T-helper 22 cell (primary cell): Measurements from ENCODE around the gene UNC45B.
"Not testable (repeated sequence)": the region's sequence is repeated elsewhere in the genome, so short reads cannot be mapped to it uniquely, and the experiment has no call there.

Experiments used
- DNase-seq: peaks from one replicate; pipeline ENCODE4 v3.0.0-alpha.2; 2020; ENCODE audit warnings: low read depth

Gene UNC45B

DNA sequence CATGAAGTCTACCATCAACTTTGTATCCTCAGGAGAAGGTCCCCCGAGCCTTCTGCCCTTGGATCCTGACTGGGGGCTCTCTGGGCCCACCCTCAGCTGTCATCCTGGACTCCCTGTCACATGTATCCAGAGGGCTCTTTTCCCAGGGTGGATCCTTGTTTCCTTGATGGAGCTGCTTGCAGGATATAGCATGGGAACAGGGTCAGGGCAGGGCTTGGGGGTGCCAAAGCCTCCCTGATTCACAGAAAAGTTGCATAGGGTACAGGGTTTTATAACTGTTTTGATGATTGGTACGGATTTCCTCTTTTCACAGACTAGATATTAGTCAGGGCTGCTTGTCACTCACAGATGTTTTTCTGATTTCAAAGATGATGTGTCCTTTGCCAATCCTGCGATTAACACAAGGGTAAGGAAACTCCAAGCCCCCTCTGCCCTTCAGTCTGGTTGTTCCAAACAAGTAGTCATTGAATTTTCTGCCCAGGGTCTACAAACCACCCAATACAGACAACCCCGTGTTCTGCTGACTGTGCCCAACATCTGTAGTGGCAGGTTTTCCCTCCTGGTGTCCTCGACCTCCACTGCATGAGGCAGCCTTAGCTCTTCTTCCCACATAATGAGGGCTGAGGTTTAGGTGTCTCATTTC lies 67.1 kb downstream of the UNC45B start:
- DNase-seq, result peak; percentile 23

DNA sequence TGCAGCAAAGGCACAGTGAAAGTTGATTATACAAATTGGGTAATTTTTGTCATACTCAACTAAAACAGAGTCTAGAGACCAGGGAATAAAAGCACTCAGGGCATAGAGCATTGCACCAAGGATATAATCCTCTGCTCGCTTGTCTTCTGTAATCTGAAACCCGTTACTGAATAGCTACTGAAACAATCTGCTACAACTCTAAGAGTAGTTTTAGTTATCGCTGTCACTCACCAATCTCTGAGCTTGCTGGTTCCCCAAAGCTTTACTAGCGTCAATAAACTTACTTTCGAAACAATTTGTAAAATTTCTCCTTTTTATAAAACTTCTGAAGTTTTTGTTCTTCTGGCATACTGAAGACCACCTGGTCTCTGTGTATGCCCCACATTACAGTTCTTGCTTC lies 69.5 kb downstream of the UNC45B start:
- no peak for DNase-seq

DNA sequence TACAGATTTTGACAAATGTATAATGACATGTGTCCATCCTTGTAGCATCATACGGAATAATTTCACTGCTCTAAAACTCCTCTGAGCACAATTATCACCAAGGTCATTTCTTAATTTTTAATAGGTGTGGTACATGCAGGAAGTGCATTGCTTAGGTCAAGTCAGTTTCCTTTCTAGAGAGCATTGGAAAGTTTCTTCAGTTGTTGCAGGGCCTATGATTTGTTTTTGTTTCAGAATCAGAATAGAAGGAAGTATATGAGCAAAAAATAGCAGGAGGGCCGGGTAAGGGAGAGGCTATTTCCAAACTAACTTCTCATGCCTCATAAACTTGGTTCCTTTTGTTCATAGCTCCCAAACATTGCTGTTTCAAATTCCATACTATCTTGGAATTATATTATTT lies 71.3 kb downstream of the UNC45B start:
- no peak for DNase-seq

DNA sequence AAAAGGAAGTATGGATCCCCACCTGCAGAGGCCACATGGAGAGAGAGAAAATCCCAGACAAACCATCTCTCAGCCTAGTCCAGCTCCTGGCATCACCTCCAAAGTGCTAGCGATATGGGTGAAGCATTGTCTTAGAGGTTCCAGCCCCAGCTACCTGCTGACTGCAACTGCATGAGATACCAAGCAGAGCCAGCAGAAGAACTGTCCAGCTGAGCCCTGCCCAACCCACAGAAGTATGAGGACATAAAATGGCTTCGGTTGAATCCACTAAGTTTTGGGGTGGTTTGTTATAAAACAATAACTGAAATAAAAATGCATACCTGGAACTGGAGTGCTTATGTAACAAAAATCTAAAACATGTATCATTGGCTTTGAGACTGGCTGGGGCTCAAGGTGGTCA lies 74.8 kb downstream of the UNC45B start:
- no peak for DNase-seq

DNA sequence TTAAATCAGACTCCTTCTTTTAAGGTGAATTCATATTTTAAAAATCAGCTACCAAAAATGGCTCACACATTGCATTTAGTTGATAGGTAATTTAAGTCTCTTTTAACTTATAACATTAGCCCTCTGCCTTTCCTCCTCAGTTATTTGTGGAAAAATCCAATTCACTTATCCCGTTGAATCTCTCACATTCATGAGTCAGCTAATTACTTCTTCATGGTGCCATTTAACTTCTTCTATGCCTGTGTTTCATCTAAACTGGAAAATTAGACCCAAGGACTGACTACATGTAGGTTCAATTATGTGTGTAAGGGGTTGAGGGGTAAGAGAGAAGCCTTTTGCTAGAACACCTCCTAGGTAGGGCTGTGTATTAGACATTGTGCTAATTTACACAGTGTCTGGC lies 76.8 kb downstream of the UNC45B start:
- no peak for DNase-seq

DNA sequence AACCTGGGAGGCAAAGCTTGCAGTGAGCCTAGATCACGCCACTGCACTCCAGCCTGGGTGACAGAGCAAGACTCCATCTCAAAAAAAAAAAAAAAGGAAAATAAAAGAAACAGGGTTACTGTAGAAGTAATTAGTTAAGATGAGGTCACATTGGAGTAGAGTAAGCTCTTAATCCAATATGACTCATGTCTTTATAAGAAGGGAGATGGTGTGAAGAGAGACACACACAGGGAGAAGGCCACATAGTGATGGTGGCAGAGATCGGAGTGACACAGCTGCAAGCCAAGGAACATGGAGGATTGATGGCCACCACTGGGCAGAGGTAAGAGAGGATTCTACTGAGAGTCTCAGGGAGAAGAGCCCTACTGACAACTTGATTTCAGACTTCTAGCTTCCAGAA lies 79.9 kb downstream of the UNC45B start:
- DNase-seq, result no peak

DNA sequence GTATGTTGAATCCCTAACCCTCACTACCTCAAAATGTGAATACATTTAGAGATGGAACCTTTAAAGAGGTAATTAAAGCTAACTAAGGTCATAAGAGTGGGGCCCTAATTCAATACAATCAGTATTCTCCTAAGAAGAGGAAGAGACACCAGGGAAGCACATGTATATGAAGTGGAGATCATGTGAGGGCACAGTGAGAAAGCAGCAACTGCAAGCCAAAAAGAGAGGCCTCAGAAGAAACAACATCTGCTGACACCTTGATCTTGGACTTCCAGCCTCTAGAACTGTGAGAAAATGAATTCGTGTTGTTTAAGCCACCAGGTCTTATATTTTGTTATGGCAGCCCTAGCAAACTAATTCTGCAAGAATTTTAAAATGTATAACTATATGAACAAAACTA lies 82.0 kb downstream of the UNC45B start:
- no peak for DNase-seq

DNA sequence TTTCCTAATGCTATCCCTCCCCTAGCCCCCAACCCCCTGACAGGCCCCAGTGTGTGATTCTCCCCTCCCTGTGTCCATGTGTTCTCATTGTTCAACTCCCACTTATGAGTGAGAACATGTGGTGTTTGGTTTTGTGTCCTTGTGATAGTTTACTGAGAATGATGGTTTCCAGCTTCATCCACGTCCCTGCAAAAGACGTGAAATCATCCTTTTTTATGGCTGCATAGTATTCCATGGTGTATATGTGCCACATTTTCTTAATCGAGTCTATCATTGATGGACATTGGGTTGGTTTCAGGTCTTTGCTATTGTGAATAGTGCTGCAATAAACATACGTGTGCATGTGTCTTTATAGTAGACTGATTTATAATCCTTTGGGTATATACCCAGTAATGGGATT lies 86.7 kb downstream of the UNC45B start:
- not testable (repeated sequence) for DNase-seq

DNA sequence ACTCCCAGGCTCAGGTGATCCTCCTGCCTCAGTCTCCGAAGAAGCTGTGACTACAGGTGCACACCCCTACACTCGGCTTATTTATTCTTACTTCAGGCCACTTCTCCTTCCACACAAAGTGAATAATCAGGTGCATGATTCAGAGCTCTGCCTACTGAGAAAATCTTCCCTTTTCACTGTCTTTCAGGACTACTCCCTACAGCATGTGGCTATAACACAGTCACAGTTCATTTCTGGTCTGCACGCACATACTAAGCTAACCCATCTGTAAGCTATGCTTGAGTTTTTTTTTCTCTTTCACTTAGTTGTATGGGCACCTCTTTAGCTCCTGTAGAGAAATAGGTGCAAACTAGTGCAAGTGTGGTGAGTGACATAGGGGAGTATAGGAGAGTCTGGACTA lies 87.7 kb downstream of the UNC45B start:
- no peak for DNase-seq

DNA sequence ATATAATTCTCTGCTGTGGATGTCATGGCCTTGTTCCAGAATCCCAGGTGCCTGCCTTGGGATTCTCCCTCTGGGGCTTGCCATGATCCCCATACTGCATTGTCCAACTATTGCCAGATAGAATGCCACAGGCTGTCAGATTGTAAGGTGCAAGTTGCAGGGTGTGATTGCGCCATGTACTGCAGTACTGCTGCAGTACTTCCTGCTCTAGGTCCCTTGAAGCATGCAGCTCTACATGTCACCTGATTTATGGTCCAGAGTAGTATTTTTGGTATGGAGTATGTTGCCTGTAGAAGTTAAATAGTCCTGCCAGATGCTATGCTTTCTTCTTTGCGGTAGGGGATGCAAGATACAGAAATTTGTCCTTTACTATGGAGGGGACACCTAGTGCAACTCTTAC lies 88.3 kb downstream of the UNC45B start:
- DNase-seq, result no peak

DNA sequence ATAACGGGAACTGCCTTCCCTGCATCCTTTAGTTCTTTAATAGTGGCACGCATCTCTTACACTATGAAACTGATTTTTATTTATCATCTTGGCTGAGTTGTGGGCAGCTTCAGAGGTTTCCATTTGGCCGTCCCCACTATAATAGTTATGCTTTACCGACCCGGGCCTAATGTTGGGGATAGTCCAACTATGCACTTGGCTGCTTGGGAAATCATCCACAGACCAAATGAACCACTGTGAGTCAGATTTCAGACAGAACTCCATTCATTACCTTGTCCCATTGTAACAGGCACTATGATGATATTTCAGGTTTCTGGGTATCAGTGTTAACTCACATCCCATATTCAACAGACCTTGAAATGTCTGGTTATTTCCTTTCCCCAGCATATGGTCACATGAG lies 89.2 kb downstream of the UNC45B start:
- no peak for DNase-seq

DNA sequence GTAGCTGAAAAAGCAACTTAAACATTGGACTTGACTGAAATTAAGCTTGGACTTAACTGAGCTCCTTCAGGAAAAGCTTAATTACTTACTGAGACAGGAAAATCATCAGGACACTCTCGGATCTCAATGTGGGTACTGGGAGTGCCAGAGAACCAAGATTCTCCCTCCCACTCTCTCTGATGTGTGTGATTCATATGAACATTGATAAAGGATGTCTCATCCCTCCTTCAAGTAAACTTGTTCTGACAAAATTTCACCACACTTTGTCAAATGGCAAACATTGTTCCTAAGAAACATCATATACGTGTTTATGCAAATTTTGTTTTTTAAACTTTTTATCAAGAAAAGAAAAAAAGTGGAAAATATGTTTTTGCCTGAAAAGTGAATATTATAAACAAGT lies 91.2 kb downstream of the UNC45B start:
- DNase-seq, result no peak
